OCI-LY1 (cell line): Measurements from ENCODE around the gene PPFIA4.
A peak's percentile ranks its signal among the peaks of the same experiment; 100 is the strongest.

Source experiments
- H2AFZ ChIP-seq: fragments of 200-600 bp; sonication (generic), shearing (Covaris generic); 2 replicates; pipeline ENCODE4 v1.6.0; 2014; ENCODE audit warnings: antibody characterized with exemption, mild to moderate bottlenecking, low read length
- H3F3A ChIP-seq: fragments of 200-600 bp; sonication (generic), shearing (Covaris generic); 2 replicates; pipeline ENCODE4 v1.6.0; 2014; ENCODE audit warnings: mild to moderate bottlenecking, antibody characterized with exemption, low read length, moderate library complexity; ENCODE audit not compliant: insufficient read depth
- H3K27ac ChIP-seq: fragments of 200-600 bp; sonication (generic); 2 replicates; pipeline ENCODE4 v1.5.1; 2014; ENCODE audit warnings: low read length, mixed run types, mild to moderate bottlenecking, low read depth; ENCODE audit not compliant: poor library complexity, severe bottlenecking
- H3K27me3 ChIP-seq: fragments of 200-600 bp; sonication (generic); 2 replicates; pipeline ENCODE4 v1.6.0; 2014; ENCODE audit warnings: antibody characterized with exemption, mild to moderate bottlenecking, low read length, moderate library complexity; ENCODE audit not compliant: insufficient read depth
- H3K36me3 ChIP-seq: fragments of 200-600 bp; sonication (generic); 2 replicates; pipeline ENCODE4 v1.6.1; 2014; ENCODE audit warnings: mild to moderate bottlenecking, antibody characterized with exemption, low read length, moderate library complexity, mixed read lengths; ENCODE audit not compliant: insufficient read depth
- H3K4me1 ChIP-seq: fragments of 200-600 bp; sonication (generic); 2 replicates; pipeline ENCODE4 v1.5.1; 2014; ENCODE audit warnings: mild to moderate bottlenecking, low read length, moderate library complexity; ENCODE audit not compliant: insufficient read depth, severe bottlenecking
- H3K4me2 ChIP-seq: fragments of 200-600 bp; sonication (generic), shearing (Covaris generic); 2 replicates; pipeline ENCODE4 v1.6.1; 2014; ENCODE audit warnings: low read length
- H3K4me3 ChIP-seq: fragments of 200-600 bp; sonication (generic); 2 replicates; pipeline ENCODE4 v1.5.1; 2014; ENCODE audit warnings: low read length, low read depth, mild to moderate bottlenecking, mixed read lengths; ENCODE audit not compliant: poor library complexity, severe bottlenecking
- H3K79me2 ChIP-seq: fragments of 200-600 bp; shearing (Covaris generic); 2 replicates; pipeline ENCODE4 v1.6.1; 2016; ENCODE audit warnings: mixed run types, low read length, mixed read lengths; ENCODE audit not compliant: insufficient read depth
- H3K9ac ChIP-seq: fragments of 200-600 bp; sonication (generic), shearing (Covaris generic); 2 replicates; pipeline ENCODE4 v1.6.1; 2014; ENCODE audit warnings: mild to moderate bottlenecking, low read length, mixed read lengths
- H3K9me2 ChIP-seq: fragments of 200-600 bp; sonication (generic), shearing (Covaris generic); 2 replicates; pipeline ENCODE4 v1.6.1; 2014; ENCODE audit warnings: low read depth, mild to moderate bottlenecking, low read length, mixed read lengths
- H3K9me3 ChIP-seq: fragments of 200-600 bp; shearing (Covaris generic); 2 replicates; pipeline ENCODE4 v1.6.1; 2014; ENCODE audit warnings: low read length, mixed read lengths
- H4K20me1 ChIP-seq: fragments of 200-600 bp; sonication (generic), shearing (Covaris generic); 2 replicates; pipeline ENCODE4 v1.6.0; 2016; ENCODE audit warnings: mild to moderate bottlenecking, low read length; ENCODE audit not compliant: insufficient read depth
- EZH2 ChIP-seq: fragments of 200-600 bp; sonication (generic), shearing (Covaris generic); IDR thresholded peaks from 2 replicates; pipeline ENCODE4 v1.8.0; 2017; ENCODE audit warnings: borderline replicate concordance, mixed run types, mild to moderate bottlenecking, antibody characterized with exemption, low read length, moderate library complexity, mixed read lengths
- TF ChIP-seq, protein P1 (sequence below): fragments of 200-600 bp; sonication (generic), shearing (Covaris generic); IDR thresholded peaks from 2 replicates; pipeline ENCODE4 v1.5.1; 2017; ENCODE audit warnings: mild to moderate bottlenecking, antibody characterized with exemption, low read length, moderate library complexity, mixed read lengths

PPFIA4 gene

DNA sequence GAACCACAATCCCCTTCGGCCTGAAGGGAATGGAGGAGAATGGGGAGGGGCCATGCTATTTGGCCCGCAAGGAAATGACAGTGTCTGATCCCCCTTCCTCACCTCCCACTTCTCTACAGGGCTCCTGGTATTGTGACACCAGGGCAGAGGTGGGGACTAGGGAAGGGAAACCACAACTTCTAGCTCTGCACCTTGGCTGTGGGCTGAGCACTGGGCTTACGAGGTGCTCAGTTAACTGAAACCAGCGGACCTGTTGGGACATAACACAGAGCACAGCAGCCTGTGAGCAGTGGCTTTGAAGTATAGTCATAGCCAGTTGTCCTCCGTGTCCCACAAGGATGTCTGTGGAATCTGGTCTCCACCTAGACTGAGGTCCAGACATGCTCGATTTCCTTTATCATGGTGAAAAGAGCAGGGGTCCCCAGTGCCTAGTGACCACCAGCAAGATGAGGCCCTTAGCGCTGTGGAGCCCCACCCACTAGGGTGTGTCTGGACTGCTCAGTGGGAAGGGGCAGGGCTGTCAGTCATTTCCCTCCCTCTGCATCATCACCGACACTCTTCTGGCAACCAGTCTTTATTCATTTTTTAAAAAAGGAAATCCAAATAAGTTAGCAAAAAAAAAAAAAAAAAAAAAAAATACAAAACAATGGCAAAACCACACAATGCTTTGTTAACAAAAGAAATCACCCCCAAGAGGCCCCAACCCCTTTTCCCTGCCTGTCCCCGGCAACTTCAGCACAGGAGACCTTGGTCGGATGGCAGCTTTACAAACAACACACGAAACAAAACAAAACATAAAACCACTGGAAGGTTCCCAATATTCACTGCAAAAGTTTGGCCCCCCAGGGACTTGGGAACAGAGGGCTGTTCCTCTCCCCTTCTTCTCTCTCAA is 56.5 kb downstream of the PPFIA4 start:
- TF ChIP-seq, protein P1, sequence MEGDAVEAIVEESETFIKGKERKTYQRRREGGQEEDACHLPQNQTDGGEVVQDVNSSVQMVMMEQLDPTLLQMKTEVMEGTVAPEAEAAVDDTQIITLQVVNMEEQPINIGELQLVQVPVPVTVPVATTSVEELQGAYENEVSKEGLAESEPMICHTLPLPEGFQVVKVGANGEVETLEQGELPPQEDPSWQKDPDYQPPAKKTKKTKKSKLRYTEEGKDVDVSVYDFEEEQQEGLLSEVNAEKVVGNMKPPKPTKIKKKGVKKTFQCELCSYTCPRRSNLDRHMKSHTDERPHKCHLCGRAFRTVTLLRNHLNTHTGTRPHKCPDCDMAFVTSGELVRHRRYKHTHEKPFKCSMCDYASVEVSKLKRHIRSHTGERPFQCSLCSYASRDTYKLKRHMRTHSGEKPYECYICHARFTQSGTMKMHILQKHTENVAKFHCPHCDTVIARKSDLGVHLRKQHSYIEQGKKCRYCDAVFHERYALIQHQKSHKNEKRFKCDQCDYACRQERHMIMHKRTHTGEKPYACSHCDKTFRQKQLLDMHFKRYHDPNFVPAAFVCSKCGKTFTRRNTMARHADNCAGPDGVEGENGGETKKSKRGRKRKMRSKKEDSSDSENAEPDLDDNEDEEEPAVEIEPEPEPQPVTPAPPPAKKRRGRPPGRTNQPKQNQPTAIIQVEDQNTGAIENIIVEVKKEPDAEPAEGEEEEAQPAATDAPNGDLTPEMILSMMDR, result no peak
- no peak for TF ChIP-seq EZH2
- Histone ChIP-seq H3K27ac (no peak overlapping the region), H4K20me1 (no peaks in the 10 kb centered on the region), H3K4me2 (no peak overlapping the region), H3K27me3 (no peaks in the 10 kb centered on the region), H3K4me1 (no peaks in the 10 kb centered on the region), H3K9me2 (no peaks in the 10 kb centered on the region), H3K9ac (no peak overlapping the region), H2AFZ (no peak overlapping the region), H3K36me3 (no peaks in the 10 kb centered on the region), H3F3A (no peaks in the 10 kb centered on the region), H3K9me3 (no peaks in the 10 kb centered on the region), H3K4me3 (no peak overlapping the region), H3K79me2 (no peaks in the 10 kb centered on the region)

DNA sequence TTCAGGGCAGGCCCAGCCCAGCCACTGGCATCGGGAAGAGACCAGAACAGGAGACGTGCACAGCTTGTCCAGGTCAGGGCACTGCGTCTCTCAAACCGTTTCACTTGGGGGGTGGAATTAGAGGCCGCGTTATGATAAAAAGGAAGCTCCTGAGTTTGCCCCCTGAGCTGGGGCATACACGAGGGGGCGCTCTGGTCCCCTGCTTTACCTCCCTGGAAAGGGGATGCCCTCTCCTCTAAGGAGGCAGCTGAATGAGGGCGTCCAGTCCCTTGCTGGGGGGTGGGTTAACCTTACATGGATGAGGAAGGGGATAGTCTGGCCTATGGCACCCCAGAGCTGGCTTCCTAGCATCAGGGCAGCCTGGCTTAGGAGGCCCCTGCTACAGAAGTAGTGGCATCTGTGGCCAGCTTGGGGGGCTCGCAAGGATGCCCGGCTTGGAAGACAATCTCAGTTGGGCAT is 57.2 kb downstream of the PPFIA4 start:
- Histone ChIP-seq H3K4me3 (no peak overlapping the region), H3K9ac (no peak overlapping the region), H3K4me2 (no peak overlapping the region), H3K79me2 (no peaks in the 10 kb centered on the region), H3F3A (no peaks in the 10 kb centered on the region), H3K9me2 (no peaks in the 10 kb centered on the region), H3K27me3 (no peaks in the 10 kb centered on the region), H3K27ac (no peak overlapping the region), H2AFZ (no peak overlapping the region), H3K36me3 (no peaks in the 10 kb centered on the region), H3K9me3 (no peaks in the 10 kb centered on the region), H4K20me1 (no peaks in the 10 kb centered on the region), H3K4me1 (no peaks in the 10 kb centered on the region)
- TF ChIP-seq, protein P1, result peak; percentile 48
- no peak for TF ChIP-seq EZH2

DNA sequence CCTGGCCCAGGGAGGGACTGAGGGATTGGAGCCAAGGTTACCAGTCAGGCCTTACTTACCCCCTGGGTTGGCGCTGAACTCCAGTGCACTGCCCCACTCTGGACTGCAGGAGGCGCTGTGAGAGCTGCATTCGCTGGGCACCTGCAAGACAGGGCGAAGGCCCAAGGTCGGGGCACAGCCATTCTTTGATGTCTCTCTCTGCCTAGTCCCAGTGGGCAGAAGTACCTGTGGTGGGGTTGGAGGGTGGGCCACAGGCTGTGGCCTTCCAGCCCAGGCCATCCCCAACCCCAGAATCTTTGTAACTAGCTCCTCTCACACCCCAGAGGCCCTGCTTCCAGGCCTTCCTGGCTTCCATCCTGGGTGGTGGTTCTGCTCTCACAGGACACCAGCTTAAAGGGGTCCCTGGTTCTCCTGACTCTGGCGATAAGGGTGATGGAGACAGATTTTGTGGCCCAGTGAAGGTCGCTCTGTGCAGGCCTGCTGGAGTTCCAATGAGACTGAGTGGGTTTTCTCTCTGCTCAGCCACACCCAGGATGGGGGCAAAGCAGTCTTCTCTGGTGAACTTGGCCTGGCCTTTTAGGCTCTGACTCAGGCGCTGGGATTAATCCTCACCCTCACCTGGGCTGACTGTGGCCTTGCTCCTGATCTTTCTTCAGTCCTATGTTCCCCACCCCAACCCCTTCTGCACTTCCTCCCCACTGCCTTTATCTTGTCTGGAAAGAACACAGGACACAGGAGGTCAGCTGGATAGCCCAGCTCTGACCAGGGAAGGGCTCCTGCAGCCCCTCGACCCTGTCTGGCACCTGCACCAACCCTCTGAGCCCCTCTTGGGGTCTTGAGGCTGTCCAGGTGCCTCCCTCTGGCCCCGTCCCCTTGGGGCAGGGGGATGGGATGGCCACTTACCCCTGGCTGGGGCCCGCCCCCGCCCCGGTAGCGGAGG is 58.6 kb downstream of the PPFIA4 start:
- H3K4me3 ChIP-seq, result no peak overlapping the region
- no peaks in the 10 kb centered on the region for H3K4me1 ChIP-seq
- no peaks in the 10 kb centered on the region for H3K9me2 ChIP-seq
- H4K20me1 ChIP-seq, result no peaks in the 10 kb centered on the region
- no peak overlapping the region for H3K27ac ChIP-seq
- H3K9ac ChIP-seq, result no peak overlapping the region
- no peaks in the 10 kb centered on the region for H3K9me3 ChIP-seq
- TF ChIP-seq EZH2, result no peak
- TF ChIP-seq, protein P1, result peak; percentile 76
- no peaks in the 10 kb centered on the region for H3F3A ChIP-seq
- no peak overlapping the region for H3K4me2 ChIP-seq
- H2AFZ ChIP-seq, result no peak overlapping the region
- no peaks in the 10 kb centered on the region for H3K27me3 ChIP-seq
- H3K36me3 ChIP-seq, result no peaks in the 10 kb centered on the region
- H3K79me2 ChIP-seq, result no peaks in the 10 kb centered on the region
